Fibroblast of lung (primary cell): ENCODE measurements around the gene TRIM4. TPM values are rescaled to one million over a fixed set of nuclear protein-coding genes. Genes with fewer than 3 reads are reported as not detected.

ENCODE experiments used
- DNase-seq, 2 donors: peaks; one replicate each; pipeline versions ENCODE4 v3.0.0 to v3.0.0-alpha.2; 2010; ENCODE audit warnings: low read depth in 2 of 2
- H2AFZ ChIP-seq: 2 replicates; pipeline ENCODE4 v1.5.1; 2012; ENCODE audit warnings: low read length, control low read depth, inconsistent platforms
- H3K27ac ChIP-seq: 2 replicates; pipeline ENCODE4 v1.5.1; 2011; ENCODE audit warnings: low read length, control low read depth; ENCODE audit not compliant: insufficient read depth
- H3K27me3 ChIP-seq: 2 replicates; pipeline ENCODE4 v1.5.1; 2011; ENCODE audit warnings: mild to moderate bottlenecking, low read length; ENCODE audit not compliant: control insufficient read depth, insufficient read depth
- H3K36me3 ChIP-seq: 2 replicates; pipeline ENCODE4 v1.5.1; 2011; ENCODE audit warnings: low read length; ENCODE audit not compliant: control insufficient read depth, insufficient read depth
- H3K4me1 ChIP-seq: 2 replicates; pipeline ENCODE4 v1.5.1; 2011; ENCODE audit warnings: low read length; ENCODE audit not compliant: control insufficient read depth, insufficient read depth; ENCODE audit errors: extremely low read depth
- H3K4me2 ChIP-seq: 2 replicates; pipeline ENCODE4 v1.5.1; 2011; ENCODE audit warnings: low read length, control low read depth; ENCODE audit not compliant: insufficient read depth; ENCODE audit errors: extremely low read depth
- H3K4me3 ChIP-seq, 4 experiments: fragments of 200-600 bp in 1 of 4; sonication (generic) in 1 of 4; replicated peaks in 1 of 4; 2 replicates each; pipeline ENCODE4 v1.5.1; 2011 to 2016; ENCODE audit warnings: low read length in 4 of 4, low read depth in 3 of 4, mild to moderate bottlenecking in 3 of 4, control low read depth in 2 of 4, inconsistent platforms in 1 of 4, mixed read lengths in 1 of 4; ENCODE audit not compliant: insufficient read depth in 1 of 4; ENCODE audit errors: control extremely low read depth in 1 of 4
- H3K79me2 ChIP-seq: 2 replicates; pipeline ENCODE4 v1.5.1; 2012; ENCODE audit warnings: mild to moderate bottlenecking, low read length, inconsistent platforms; ENCODE audit not compliant: control insufficient read depth, insufficient read depth
- H3K9ac ChIP-seq: 2 replicates; pipeline ENCODE4 v1.5.1; 2011; ENCODE audit warnings: mild to moderate bottlenecking, low read length, control low read depth; ENCODE audit not compliant: insufficient read depth
- H3K9me3 ChIP-seq: 2 replicates; pipeline ENCODE4 v1.5.1; 2012; ENCODE audit warnings: low read depth, low read length; ENCODE audit not compliant: control insufficient read depth, insufficient read depth
- H4K20me1 ChIP-seq: 2 replicates; pipeline ENCODE4 v1.5.1; 2011; ENCODE audit warnings: low read length; ENCODE audit not compliant: control insufficient read depth, insufficient read depth; ENCODE audit errors: extremely low read depth
- EZH2 ChIP-seq: IDR thresholded peaks from 2 replicates; pipeline ENCODE4 v1.5.1; 2012; ENCODE audit warnings: low read length, control low read depth, mild to moderate bottlenecking; ENCODE audit errors: missing control alignments
- polyA plus RNA-seq, 2 donors: library from polyadenylated mRNA; depleted of rRNA in 1 of 2; stranded (reverse) in 1 of 2; unstranded in 1 of 2; fragments of >200 nt; gene quantifications; 2 replicates each; pipeline ENCODE4 v1.2.1, GENCODE V29; 2011 to 2012; ENCODE audit warnings: missing spikeins in 1 of 2
- total RNA-seq: library from RNA; depleted of rRNA; stranded (reverse); fragments of >200 nt; gene quantifications from 2 replicates; pipeline ENCODE4 v1.2.1, GENCODE V29; 2014
- TF ChIP-seq, protein P1 (sequence below), 2 donors: IDR thresholded peaks in 1 of 2; conservative IDR thresholded peaks in 1 of 2; 1 replicate in 1 of 2; 2 replicates in 1 of 2; pipeline ENCODE4 v1.5.1; 2011 to 2012; ENCODE audit warnings: low read length in 2 of 2, control low read depth in 1 of 2, inconsistent platforms in 1 of 2, low read depth in 1 of 2, mild to moderate bottlenecking in 1 of 2

The TRIM4 gene
- total and polyA plus RNA-seq, 2 donors (not counting 1 experiment from before 2014, with no cell fraction given): 23.1 to 31.5 TPM

DNA sequence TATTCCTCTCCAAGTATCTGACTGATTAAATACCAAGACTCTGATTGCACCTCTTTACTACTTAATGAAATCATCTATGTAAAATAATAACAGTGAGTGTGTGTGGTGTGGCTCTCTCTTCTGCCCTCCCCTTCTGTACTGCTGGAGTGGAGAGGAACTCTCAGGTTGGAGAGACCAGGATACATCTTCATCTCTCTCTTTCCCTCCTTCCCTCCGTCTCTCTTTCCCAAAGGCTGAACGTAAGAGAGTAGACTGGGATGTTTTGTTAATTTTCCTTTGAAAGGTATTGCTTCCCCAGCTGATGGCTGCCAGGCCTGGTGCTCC lies 10.4 kb upstream of the TRIM4 start:
- H3K27ac ChIP-seq: no peak overlapping the region
- H4K20me1 ChIP-seq: no peaks in the 10 kb centered on the region
- H3K27me3 ChIP-seq: peaks cover 18% of the 10 kb centered on the region
- H3K4me2 ChIP-seq: peak overlapping the region; percentile 64
- no peaks in the 10 kb centered on the region for H3K4me1 ChIP-seq
- peak overlapping the region in 1 of 4 experiments; percentile 15 for H3K4me3 ChIP-seq
- H3K79me2 ChIP-seq: no peaks in the 10 kb centered on the region
- DNase-seq: no peak
- TF ChIP-seq EZH2: no peak
- TF ChIP-seq, protein P1, sequence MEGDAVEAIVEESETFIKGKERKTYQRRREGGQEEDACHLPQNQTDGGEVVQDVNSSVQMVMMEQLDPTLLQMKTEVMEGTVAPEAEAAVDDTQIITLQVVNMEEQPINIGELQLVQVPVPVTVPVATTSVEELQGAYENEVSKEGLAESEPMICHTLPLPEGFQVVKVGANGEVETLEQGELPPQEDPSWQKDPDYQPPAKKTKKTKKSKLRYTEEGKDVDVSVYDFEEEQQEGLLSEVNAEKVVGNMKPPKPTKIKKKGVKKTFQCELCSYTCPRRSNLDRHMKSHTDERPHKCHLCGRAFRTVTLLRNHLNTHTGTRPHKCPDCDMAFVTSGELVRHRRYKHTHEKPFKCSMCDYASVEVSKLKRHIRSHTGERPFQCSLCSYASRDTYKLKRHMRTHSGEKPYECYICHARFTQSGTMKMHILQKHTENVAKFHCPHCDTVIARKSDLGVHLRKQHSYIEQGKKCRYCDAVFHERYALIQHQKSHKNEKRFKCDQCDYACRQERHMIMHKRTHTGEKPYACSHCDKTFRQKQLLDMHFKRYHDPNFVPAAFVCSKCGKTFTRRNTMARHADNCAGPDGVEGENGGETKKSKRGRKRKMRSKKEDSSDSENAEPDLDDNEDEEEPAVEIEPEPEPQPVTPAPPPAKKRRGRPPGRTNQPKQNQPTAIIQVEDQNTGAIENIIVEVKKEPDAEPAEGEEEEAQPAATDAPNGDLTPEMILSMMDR (conservative IDR thresholded peaks at IDR 0.05 in 1 of 2, IDR thresholded peaks at IDR 0.05 in 1 of 2; ENCODE audit: low read depth in 1 of 2, low read length in 2 of 2): no peak
- H2AFZ ChIP-seq: peak overlapping the region; percentile 26
- H3K9me3 ChIP-seq: no peaks in the 10 kb centered on the region
- no peak overlapping the region for H3K9ac ChIP-seq
- no peaks in the 10 kb centered on the region for H3K36me3 ChIP-seq

DNA sequence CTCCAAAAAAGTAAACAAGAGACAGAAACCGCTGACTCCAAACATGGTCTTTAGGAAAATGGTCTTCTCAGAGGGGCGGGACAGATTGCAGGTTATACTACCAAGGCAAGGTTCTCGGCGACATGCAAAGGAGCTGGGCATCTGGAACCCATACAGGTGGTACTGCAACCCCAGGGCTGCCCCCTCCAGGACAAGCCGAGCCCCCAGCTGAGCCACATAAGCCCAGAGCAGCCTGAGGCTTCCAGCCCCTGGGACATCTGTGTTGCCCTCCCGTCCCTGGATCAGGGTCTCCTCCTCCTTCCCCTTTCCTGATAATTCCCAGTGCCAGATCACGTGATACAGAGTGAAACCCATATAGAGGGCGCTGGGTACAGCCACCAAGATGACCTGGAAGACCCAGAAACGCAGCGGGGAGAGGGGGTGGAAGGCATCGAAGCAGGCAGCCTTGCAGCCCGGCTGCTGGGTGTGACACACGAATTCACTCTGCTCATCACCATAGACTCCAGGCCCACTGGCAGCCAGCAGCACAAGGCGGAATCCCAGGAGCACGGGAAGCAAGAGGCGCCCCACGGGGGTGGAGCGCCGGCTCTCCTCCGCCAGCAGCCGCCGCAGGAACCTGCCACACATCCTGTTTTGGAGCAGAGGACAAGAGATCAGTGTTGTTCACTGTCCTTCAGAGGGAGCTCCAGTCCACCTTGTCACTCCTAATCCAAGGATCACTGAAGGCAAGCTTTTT lies 9.8 kb upstream of the TRIM4 start, which contains the start of gene GJC3:
TSS of gene GJC3 (minus strand) at position 627 of the 736 bp plus-strand sequence. CDS start at position 627, 0 bp downstream.
- TF ChIP-seq, protein P1 (conservative IDR thresholded peaks at IDR 0.05 in 1 of 2, IDR thresholded peaks at IDR 0.05 in 1 of 2; ENCODE audit: low read depth in 1 of 2, low read length in 2 of 2): peak in 1 of 2 donors; percentile 42
- no peak for TF ChIP-seq EZH2
- Histone ChIP-seq H3K27me3 (peaks cover 15% of the 10 kb centered on the region), H3K9me3 (no peaks in the 10 kb centered on the region), H3K4me3 (peak within 1 kb of the TSS in 1 of 4 experiments; percentile 15), H3K4me1 (no peaks in the 10 kb centered on the region), H3K36me3 (no peaks in the 10 kb centered on the region), H3K79me2 (no peaks in the 10 kb centered on the region), H3K4me2 (peak within 1 kb of the TSS; percentile 64), H4K20me1 (no peaks in the 10 kb centered on the region), H3K9ac (no peak within 1 kb of the TSS), H3K27ac (no peak within 1 kb of the TSS), H2AFZ (peak within 1 kb of the TSS; percentile 26)
- peak; percentile 45 to 47 for DNase-seq

DNA sequence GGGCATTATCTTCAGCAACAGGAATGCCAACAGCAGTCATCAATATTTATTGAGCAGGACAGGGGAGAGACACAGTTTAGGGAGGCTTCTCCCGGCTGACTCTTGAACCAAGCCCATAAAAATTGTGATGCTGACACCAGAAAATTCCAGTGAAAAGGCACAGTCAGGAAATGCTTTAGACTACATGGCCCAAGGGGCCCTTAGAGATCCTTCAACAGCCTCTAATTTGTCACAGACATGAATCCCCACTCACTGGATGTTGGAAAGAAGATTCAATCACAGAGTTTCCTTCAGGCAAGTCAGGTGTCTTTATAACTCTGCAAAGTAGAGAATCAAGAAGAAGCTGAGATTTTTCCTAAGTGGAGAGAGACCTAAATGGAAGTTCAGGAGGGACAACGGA lies 8.9 kb upstream of the TRIM4 start:
- no peak overlapping the region for H3K4me3 ChIP-seq
- no peak overlapping the region for H3K27ac ChIP-seq
- no peak for DNase-seq
- no peaks in the 10 kb centered on the region for H3K79me2 ChIP-seq
- no peak overlapping the region for H3K4me2 ChIP-seq
- H3K36me3 ChIP-seq: no peaks in the 10 kb centered on the region
- H2AFZ ChIP-seq: no peak overlapping the region
- H3K9ac ChIP-seq: no peak overlapping the region
- TF ChIP-seq, protein P1 (conservative IDR thresholded peaks at IDR 0.05 in 1 of 2, IDR thresholded peaks at IDR 0.05 in 1 of 2; ENCODE audit: low read depth in 1 of 2, low read length in 2 of 2): no peak
- TF ChIP-seq EZH2: peak; percentile 60
- peaks cover 14% of the 10 kb centered on the region for H3K27me3 ChIP-seq
- H4K20me1 ChIP-seq: no peaks in the 10 kb centered on the region
- no peaks in the 10 kb centered on the region for H3K9me3 ChIP-seq
- no peaks in the 10 kb centered on the region for H3K4me1 ChIP-seq
